HG02870 (cell line): ENCODE results near the gene ZNF236.

Experiments used
- ATAC-seq: cut with Tn5 transposase; IDR thresholded peaks from one replicate; pipeline ENCODE4 v1.9.1; 2021; ENCODE audit warnings: mild to moderate bottlenecking, moderate library complexity; ENCODE audit not compliant: unreplicated experiment

Gene ZNF236

GRCh38 chr18:76905821-76906220 is 83.5 kb downstream of the ZNF236 start:
- peak; percentile 91 for ATAC-seq

- no peak for ATAC-seq
Observed at GRCh38 chr18:76908277-76908676, 85.9 kb downstream of the ZNF236 start.

- ATAC-seq: no peak
Observed at GRCh38 chr18:76909439-76909838, 87.1 kb downstream of the ZNF236 start.

DNA sequence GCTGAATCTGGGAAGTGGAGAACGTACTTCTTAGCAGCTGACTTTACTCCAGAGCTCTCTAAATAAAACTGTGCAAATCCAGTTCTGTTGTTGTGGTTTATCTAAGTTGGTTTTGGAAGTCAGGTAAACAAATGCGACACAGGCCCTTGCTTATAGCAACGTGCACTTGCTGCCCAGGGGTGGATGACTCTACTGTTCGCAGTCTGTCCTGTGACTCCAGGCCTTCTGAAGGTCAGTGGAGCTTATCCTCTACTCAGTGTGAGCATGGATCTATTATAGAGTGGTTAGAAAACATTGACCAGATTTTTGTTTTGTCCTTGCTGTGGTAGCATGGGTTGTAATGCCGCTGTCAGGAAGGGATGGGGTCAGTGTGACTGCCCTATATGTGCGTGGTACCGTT is 89.1 kb downstream of the ZNF236 start:
- no peak for ATAC-seq

DNA sequence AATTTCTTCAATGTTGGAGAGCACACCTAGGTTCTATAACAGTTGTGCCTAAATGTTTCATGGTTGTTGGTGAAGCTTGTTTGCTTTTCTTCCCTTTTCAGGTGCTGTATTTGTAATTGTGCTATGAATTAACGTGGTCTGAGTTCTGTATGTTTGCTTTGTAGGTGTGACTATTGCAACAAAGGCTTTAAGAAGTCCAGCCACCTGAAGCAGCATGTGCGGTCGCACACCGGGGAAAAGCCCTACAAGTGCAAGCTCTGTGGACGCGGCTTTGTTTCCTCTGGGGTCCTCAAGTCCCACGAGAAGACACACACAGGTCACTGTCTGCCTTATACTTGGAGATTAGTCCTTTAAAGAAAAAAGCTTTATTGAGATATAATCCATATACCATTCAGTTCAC is 91.2 kb downstream of the ZNF236 start:
- no peak for ATAC-seq

- peak; percentile 47 for ATAC-seq
Observed at GRCh38 chr18:76914314-76914713, 92.0 kb downstream of the ZNF236 start.

DNA sequence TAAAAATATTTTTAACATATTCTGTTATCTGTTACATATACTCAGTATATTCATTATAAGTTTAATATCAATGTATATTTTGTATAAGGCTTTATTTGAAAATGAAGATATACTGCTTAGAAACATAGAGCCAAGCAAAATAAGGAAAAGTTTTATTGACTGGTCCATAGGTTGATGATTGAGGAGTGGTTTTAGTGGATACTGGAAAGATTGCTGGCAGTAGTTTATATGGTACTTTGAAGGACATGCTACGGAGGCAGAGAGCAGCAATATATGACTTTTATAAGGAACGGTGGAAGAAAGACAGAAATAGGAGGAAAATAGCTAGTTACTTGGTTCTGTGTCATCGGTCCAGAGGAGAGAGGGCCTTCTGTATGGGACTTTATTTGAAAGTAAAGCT is 92.4 kb downstream of the ZNF236 start:
- ATAC-seq: no peak

- no peak for ATAC-seq
Observed at GRCh38 chr18:76915456-76915855, 93.1 kb downstream of the ZNF236 start.

GRCh38 chr18:76920974-76921373 is 98.6 kb downstream of the ZNF236 start:
- ATAC-seq: no peak

GRCh38 chr18:76922107-76922506 is 99.8 kb downstream of the ZNF236 start:
- peak; percentile 97 for ATAC-seq

- ATAC-seq: no peak
Observed at GRCh38 chr18:76923485-76924085, 101.2 kb downstream of the ZNF236 start.

DNA sequence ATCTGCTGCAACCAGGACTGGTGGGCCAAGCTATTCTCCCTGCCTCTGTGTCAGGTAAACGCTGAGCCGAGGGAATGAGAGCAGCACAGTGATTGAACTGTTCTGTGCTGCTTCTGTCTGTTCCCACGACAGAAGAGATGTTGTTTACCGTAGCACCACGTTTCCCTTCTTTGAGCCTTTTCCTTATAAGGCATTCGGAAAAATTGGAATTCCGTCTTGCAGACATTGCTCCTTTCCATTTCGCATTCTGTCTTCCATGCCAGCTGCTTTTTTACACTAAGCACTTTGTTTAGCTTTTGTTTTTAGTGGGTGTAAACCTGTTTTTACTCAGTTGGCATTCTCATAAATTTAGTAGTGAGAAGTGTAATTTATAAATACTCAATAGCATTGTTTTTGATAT is 103.1 kb downstream of the ZNF236 start:
- ATAC-seq: no peak

- ATAC-seq: no peak
Observed at GRCh38 chr18:76927223-76927725, 104.9 kb downstream of the ZNF236 start.

- peak; percentile 59 for ATAC-seq
Observed at GRCh38 chr18:76928179-76928868, 106.0 kb downstream of the ZNF236 start.

DNA sequence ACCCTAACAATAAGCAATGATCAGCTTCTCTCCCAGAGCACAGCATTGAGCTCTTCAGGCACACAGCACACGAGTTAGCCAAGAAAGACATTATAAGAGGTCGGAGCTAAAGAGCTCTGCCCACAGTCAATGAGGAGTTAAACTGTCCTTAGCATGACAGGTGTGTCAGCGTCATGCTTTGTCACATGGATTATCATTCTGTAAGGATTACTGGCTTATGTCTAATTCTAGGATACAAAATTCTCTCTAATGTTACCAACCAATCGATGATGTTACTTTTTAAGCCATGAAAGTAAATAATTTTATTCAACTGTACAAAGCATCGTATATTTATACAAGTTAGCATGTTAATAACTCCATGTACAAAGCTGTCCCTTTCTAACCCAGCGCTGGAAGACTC is 108.8 kb downstream of the ZNF236 start:
- no peak for ATAC-seq

DNA sequence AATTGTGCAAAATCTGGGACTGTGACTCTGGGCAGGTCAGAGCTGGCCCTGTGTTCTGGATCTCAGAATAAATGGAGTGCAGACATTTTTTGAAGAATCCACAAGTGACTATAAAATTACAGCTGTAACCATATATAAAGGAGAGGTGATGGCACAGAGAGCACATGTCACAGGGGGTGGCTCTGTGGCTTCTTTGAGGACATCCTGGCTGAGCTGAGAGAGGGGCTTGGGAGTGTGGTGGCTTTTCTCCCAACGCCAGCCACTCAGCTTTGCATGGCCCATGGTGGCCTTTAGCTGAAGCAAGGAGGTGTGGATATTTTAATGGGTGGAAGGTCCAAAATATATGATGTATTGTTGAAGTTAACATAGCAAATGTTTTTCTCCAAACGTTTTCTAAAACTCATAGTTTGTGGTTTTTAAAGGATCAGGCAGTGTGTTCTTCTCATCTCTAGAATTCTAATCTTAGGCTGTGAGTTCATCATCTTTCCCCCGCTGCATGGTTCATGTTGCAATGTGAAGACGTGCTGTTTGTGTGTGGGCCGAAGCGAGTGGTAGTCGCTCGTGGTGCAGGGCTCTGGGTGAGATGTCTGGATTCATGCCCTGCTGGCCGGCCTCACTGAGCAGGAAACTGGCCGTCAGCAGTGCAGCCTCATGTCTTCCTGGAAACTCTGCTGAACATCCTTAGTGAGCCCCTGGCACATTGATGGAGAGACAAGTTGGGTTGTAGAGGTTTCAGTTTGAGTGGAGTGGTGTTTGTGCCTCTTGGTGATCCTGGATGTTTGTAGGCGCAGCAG is 109.9 kb downstream of the ZNF236 start:
- no peak for ATAC-seq

DNA sequence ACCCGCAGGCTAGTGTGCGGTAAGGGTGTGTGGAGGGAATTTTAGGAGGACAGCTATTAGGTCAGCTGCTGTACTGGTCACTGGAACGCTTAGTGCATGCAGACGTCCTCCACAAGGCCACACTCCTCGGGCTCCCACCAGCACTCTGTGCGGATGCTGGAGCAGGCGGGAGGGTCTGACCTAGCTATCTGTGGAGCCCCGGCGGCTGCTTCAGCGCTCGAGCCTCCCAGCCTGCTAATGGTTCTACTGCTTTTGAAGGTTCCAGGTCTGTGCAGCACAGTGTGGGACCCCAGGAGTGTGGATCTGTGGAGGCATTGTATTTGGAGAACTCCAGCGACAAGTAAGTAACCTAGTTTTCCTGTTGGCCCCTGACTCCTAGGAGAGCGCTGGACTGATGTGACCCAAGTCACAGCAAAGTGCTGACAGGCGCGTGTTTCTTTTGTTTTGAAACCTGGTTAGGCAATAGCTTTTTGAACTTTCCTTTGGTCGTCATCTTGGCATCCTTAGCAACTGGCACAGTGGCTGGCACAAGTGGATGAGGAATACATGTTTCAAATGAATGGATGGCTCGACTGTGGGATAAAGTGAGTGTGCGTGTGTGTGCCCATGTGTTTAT is 113.5 kb downstream of the ZNF236 start:
- no peak for ATAC-seq

GRCh38 chr18:76936877-76937276 is 114.5 kb downstream of the ZNF236 start:
- ATAC-seq: no peak

DNA sequence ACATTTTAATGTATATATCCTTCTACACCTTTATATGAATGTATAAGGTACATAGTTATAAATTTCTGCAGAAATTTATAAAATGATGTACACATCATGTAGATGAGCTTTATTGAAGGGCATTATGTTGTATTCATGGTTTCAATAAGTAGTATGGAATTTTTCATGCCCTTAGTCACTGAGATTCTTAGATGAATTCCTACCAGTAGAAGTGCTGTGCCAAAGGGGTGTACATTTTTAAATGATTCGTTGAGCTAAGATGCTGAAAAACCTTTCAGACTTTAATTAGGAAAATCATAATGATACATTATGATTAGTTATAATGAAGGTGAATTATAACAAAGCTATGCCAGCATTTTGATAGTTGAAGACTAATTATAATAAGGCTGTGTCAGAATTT is 115.2 kb downstream of the ZNF236 start:
- ATAC-seq: no peak

GRCh38 chr18:76938619-76939018 is 116.3 kb downstream of the ZNF236 start:
- no peak for ATAC-seq

DNA sequence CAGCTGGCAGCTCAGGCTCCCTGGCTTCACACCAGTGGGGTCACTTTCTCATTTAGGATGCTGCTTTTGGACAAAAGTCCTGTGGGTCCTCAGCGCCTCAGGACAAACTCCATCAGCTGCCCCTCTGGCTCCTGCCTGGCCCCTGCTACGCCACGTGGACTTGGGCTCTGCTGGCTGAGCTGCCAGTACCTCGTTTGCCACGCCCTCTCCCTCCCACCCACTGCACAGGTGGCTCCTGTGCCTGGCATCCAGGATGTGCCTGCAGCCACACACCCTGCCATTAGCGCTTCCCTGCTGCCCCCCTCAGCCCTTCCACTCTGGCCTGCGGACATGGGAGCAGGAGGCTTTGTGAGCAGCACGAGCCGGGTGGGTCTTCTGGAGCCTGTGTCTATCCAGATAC is 118.9 kb downstream of the ZNF236 start:
- no peak for ATAC-seq
